Effector memory CD8-positive, alpha-beta T cell (primary cell): ENCODE measurements around the gene MAPK4.

Experiments
- ATAC-seq: fragments of 150-1000 bp; cut with Tn5 transposase; replicated peaks from 2 replicates; pipeline ENCODE4 v1.10.0; 2021; ENCODE audit warnings: mild to moderate bottlenecking, moderate library complexity
- DNase-seq, 3 experiments: peaks; one replicate each; pipeline ENCODE4 v3.0.0; 2021
- H3K27ac Mint-ChIP-seq, 2 donors: one replicate each; pipeline ENCODE4 v1.8.0; 2022; ENCODE audit warnings: mild to moderate bottlenecking in 2 of 2, mixed read lengths in 2 of 2, moderate library complexity in 2 of 2
- H3K27me3 Mint-ChIP-seq, 2 donors: one replicate each; pipeline ENCODE4 v1.8.0; 2022; ENCODE audit warnings: mixed read lengths in 2 of 2
- H3K36me3 Mint-ChIP-seq: one replicate; pipeline ENCODE4 v1.8.0; 2022; ENCODE audit warnings: mild to moderate bottlenecking, moderate library complexity, mixed read lengths; ENCODE audit not compliant: insufficient read depth
- H3K4me1 Mint-ChIP-seq, 2 donors: one replicate each; pipeline ENCODE4 v1.8.0; 2022; ENCODE audit warnings: low read depth in 2 of 2, mixed read lengths in 2 of 2
- H3K4me3 Mint-ChIP-seq, 2 donors: one replicate each; pipeline ENCODE4 v1.8.0; 2022; ENCODE audit warnings: mild to moderate bottlenecking in 2 of 2, mixed read lengths in 2 of 2, moderate library complexity in 2 of 2
- H3K9me3 Mint-ChIP-seq, 2 donors: one replicate each; pipeline ENCODE4 v1.8.0; 2022; ENCODE audit warnings: mixed read lengths in 2 of 2

MAPK4 gene

DNA sequence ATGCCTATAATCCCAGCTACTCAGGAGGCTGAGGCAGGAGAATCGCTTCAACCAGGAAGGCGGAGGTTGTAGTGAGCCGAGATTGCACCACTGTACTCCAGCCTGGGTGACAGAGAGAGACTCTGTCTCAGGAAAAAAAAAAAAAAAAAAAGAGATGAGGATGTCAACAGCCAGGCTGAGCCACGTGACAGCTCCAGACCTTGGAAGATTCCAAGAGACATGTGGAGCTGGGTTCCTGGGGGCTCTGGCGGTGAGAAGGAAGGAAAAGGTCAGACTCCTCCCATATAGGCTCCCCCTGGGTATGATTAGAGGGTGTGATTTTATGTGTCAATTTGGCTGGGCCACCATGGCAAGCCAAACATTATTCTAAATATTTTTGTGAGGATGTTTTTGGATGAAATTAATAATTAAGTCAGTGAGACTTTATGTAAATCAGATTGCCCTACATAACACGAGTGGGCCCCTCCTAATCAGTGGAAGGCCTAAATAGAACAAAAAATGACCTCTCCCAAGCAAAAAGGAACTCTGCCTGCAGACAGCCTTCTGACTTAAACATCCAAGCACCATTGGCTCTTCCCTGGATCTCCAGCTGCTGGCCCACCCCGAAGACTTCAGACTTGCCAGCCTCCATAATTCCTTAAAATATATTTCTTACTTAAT, 178.3 kb downstream of the MAPK4 start:
- Mint-ChIP-seq H3K9me3 (no peaks in the 10 kb centered on the region), H3K4me1 (no peaks in the 10 kb centered on the region), H3K27ac (peak overlapping the region in 1 of 2 donors; percentile 24), H3K4me3 (no peak overlapping the region), H3K27me3 (peaks cover 9 to 18% of the 10 kb centered on the region in 2 donors), H3K36me3 (no peaks in the 10 kb centered on the region)
- ATAC-seq, result no peak
- DNase-seq, result no peak

DNA sequence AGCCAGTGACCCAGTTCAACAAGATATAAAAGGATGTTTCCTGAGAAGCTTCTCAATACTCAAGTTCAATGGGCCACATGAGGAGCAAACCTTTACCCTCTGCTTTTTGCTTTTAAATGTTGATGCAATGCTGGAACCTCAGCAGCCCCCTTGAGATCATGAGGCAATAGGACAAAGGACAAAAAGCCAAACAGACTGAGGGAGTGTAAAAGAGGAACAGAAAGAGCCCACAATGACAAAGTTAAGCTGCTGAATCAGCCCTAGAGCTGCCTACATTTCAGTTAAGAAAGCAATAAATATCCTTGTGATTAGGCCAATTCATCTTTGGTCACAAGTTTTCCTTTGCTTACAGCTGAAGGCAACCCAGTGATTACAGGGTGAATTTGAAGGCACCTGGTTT, 183.1 kb downstream of the MAPK4 start:
- ATAC-seq, result no peak
- H3K9me3 Mint-ChIP-seq, result no peaks in the 10 kb centered on the region
- no peak overlapping the region for H3K4me3 Mint-ChIP-seq
- DNase-seq, result no peak
- H3K36me3 Mint-ChIP-seq, result no peaks in the 10 kb centered on the region
- H3K4me1 Mint-ChIP-seq, result no peaks in the 10 kb centered on the region
- H3K27ac Mint-ChIP-seq, result no peak overlapping the region
- peaks cover 16 to 26% of the 10 kb centered on the region in 2 donors for H3K27me3 Mint-ChIP-seq

DNA sequence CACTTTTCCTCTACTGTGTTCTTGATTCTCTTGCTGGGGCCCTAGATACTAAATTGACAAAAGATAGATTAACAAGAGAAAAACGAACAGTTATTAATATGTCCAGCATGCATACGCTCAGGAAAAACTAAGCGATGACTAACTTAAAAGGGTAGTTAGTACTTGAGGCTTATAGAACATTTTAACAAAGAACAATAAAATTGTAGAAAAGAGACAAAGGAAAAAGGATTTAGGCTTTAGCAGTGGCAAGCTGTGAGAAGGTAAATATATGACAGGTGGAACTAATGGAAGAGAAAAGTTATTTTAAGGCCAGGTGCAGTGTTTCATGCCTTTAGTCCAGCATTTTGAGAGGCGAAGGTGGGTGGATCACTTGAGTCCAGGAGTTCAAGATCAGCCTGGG, 184.4 kb downstream of the MAPK4 start:
- Mint-ChIP-seq H3K27ac (no peak overlapping the region), H3K27me3 (peaks cover 23 to 29% of the 10 kb centered on the region in 2 donors), H3K4me3 (no peak overlapping the region), H3K9me3 (no peaks in the 10 kb centered on the region), H3K4me1 (no peaks in the 10 kb centered on the region), H3K36me3 (no peaks in the 10 kb centered on the region)
- ATAC-seq, result no peak
- DNase-seq, result no peak

DNA sequence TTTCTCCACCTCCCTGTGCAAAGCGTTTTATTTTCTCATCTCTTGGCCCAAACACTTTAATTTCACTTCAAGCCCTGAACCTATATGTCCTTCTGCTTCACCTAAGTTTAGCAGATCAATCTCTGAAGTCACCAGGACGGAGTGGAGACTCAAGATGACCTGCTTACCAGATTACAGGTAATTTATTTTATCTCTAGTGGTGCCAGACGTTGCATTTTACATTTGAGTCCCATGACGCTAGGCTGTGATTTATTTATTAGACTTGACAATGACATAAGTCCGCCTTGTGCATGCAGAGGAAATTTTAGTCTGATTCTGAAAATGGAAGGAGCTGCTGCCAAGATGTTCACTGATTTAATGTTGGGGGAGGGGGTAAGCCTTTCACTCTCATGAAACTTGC, 186.1 kb downstream of the MAPK4 start:
- Mint-ChIP-seq H3K4me3 (no peak overlapping the region), H3K4me1 (no peaks in the 10 kb centered on the region), H3K27me3 (peaks cover 37 to 44% of the 10 kb centered on the region in 2 donors), H3K27ac (no peak overlapping the region), H3K36me3 (no peaks in the 10 kb centered on the region), H3K9me3 (no peaks in the 10 kb centered on the region)
- ATAC-seq, result no peak
- DNase-seq, result no peak

DNA sequence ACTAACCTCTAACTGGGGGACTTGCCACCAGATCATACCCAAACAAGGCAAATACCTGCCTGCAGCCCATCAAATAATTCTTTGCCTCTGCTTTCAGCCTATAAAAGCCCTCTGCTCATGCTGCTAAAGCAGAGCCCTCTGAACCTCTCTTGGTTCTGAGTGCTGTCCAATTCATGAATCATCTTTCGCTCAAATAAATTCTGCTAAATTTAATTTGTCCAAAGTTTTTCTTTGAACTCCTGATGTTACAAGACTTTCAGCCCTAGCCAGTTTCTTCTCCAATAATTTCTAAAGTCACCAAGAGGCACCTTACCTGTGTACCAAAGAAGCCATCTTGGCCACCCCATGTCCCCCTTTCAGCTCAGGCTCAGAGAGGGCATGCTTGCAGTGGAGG, 188.0 kb downstream of the MAPK4 start:
- no peak overlapping the region for H3K27ac Mint-ChIP-seq

DNA sequence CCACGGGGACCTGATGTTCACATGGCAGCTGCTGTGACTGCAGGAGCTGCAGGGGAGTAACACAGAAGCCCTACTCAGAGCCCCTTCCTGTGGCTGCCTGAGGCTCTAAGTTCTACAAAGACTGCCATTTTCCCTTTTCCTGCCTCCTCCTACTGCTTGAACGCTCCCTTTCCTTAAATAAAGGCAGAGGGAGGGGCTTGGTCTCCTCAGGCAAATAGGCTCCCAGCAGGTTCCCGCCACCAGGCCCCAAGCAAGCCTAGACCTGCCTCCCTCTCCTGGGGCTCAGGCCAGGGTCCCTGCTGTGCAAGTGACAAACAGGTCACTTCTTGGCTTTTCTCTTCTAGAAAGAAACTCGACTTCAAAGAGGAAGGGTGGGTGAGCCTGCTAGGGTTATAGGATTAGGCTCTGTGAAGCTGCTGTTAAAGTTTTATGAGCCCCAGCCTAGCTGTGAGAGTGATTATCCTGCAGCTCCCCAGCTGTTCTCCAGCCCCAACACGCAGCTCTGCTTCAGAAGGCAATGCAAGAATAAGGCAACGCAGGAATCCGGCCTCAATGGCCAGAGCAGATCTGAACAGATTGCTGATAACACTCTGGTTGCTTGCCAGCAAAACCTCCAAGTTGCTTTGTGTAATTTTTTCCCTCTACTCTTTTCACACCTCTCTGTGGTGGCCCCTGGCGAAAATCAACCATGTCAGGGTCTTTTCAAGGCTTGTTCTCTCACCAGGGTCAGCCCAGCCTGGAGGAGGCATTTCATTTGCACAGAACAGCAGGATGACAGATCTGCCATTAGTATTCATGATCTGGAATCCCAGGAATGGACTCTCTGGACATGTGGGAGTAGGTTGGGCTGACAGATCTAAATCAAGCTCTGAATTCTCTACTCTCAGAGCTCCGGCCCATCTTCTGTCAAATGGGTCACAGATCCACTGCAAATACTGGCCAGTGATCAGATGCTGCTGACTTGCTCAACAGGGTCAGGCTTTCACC, 188.6 kb downstream of the MAPK4 start:
- DNase-seq, result no peak
- Mint-ChIP-seq H3K36me3 (no peaks in the 10 kb centered on the region), H3K4me1 (no peaks in the 10 kb centered on the region), H3K4me3 (no peak overlapping the region), H3K27ac (no peak overlapping the region), H3K27me3 (peaks cover 48 to 55% of the 10 kb centered on the region in 2 donors), H3K9me3 (no peaks in the 10 kb centered on the region)
- no peak for ATAC-seq

More for the DNA sequence above, 188.0 kb downstream of the MAPK4 start:
- DNase-seq, result no peak
- no peak for ATAC-seq
- H3K36me3 Mint-ChIP-seq, result no peaks in the 10 kb centered on the region
- no peak overlapping the region for H3K4me3 Mint-ChIP-seq
- H3K27me3 Mint-ChIP-seq, result peaks cover 48 to 55% of the 10 kb centered on the region in 2 donors
- no peaks in the 10 kb centered on the region for H3K9me3 Mint-ChIP-seq
- H3K4me1 Mint-ChIP-seq, result no peaks in the 10 kb centered on the region

DNA sequence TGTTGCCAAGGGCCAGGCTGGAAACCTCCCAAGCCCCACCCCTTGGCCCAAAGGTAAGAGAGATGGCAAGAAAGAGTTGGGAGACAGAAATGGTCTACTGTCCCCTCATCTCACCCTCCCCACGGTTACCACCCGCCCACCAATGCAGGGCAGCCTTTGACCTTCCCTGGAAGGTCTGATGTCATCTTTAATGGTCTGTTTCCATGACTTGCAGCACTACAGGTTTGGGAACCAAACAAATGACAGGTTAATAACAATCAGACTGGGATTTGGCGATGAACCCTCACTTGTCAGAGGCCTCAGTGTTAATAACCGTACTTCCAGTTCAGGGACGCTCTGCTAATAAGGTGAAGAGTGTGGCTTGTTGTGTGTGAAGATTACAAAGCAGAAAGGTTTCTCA, 189.5 kb downstream of the MAPK4 start:
- H3K27ac Mint-ChIP-seq, result no peak overlapping the region
- DNase-seq, result no peak
- H3K4me1 Mint-ChIP-seq, result no peaks in the 10 kb centered on the region
- no peak overlapping the region for H3K4me3 Mint-ChIP-seq
- H3K36me3 Mint-ChIP-seq, result no peaks in the 10 kb centered on the region
- H3K27me3 Mint-ChIP-seq, result peaks cover 41 to 56% of the 10 kb centered on the region in 2 donors
- no peak for ATAC-seq
- no peaks in the 10 kb centered on the region for H3K9me3 Mint-ChIP-seq

DNA sequence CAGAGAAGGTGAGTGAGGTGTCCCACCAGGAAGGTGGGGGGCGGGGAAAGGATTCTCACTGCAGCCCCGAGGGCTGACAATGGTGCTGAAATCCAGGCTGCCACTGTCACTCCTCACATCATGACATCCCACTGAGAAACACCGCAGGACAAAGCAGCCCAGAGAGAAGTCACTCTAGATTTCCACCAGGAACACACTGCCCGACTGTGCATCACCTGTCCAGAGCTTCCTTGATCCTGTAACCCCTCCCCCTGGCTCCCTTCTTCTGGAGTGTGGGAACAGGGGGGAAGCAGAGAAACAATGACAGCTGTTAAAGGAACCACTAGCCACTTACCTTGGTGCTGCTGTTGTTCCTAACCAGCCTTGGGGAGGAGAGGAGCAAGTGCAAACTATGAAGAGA, 190.1 kb downstream of the MAPK4 start:
- no peaks in the 10 kb centered on the region for H3K36me3 Mint-ChIP-seq
- DNase-seq, result no peak
- H3K4me3 Mint-ChIP-seq, result no peak overlapping the region
- H3K9me3 Mint-ChIP-seq, result no peaks in the 10 kb centered on the region
- H3K27me3 Mint-ChIP-seq, result peaks cover 43 to 61% of the 10 kb centered on the region in 2 donors
- H3K4me1 Mint-ChIP-seq, result no peaks in the 10 kb centered on the region
- ATAC-seq, result no peak
- H3K27ac Mint-ChIP-seq, result no peak overlapping the region

DNA sequence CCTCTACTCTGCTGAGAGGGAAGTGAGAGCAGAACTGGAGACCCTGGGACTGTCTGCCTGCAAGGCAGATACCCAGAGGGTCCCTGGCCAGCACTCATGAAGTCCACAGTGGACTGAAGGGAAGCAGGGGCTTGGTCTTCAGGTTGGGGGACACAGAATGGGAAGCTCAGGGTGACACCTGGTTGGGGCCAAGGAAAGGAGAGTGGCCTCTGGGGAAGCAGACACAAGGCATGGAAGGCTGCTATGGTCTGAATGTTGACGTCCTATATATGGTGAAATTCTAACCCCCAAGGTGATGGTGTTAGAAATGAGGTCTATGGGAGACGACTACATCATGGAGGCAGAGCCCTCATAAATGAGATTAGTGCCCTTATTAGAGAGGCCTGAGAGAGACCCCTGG, 190.7 kb downstream of the MAPK4 start:
- Mint-ChIP-seq H3K4me1 (no peaks in the 10 kb centered on the region), H3K9me3 (no peaks in the 10 kb centered on the region), H3K27ac (no peak overlapping the region), H3K36me3 (no peaks in the 10 kb centered on the region), H3K4me3 (no peak overlapping the region), H3K27me3 (peaks cover 46 to 64% of the 10 kb centered on the region in 2 donors)
- ATAC-seq (no peak), DNase-seq (no peak)

DNA sequence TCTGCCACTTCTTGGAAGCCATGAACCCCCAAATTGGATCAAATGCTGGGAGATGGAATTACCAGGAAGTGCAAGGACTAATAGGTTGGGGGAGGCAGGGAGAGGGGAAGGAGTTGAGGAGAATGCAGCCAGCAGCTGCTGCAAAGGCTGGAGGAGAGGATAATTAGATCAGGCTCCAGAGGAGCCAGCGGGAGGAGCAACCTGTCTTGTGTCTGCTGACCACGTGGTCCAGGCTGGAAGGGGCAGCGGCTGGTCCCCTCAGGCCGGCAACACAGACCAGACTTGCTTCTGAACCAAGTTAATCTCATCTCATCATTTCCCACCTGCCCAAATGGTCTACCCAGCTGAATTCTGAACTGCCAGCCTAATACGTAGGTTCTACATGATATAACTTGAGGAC, 191.6 kb downstream of the MAPK4 start:
- H3K4me3 Mint-ChIP-seq, result no peak overlapping the region
- no peaks in the 10 kb centered on the region for H3K36me3 Mint-ChIP-seq
- no peak overlapping the region for H3K27ac Mint-ChIP-seq
- ATAC-seq, result no peak
- no peak for DNase-seq
- H3K27me3 Mint-ChIP-seq, result peaks cover 51 to 64% of the 10 kb centered on the region in 2 donors
- no peaks in the 10 kb centered on the region for H3K4me1 Mint-ChIP-seq
- H3K9me3 Mint-ChIP-seq, result no peaks in the 10 kb centered on the region

DNA sequence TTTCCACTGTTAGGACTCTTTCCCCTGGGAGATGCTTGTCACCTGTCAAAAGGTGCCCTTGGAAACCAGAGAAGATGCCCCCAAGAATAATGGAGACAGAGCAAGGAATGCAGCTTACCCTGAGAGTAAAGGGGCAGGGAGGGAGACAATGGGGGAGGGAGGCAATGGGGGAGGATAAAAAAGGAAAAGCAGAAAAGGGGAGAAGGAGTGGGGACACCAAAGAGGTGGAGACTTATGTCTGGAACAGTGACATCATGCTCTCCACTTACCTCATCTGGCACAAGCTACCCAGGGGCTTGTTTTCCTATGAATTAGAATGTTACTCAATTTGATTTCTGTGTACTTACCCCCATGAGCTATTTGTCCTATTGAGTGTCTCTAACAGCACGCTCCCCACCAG, 192.1 kb downstream of the MAPK4 start:
- no peaks in the 10 kb centered on the region for H3K36me3 Mint-ChIP-seq
- no peak overlapping the region for H3K27ac Mint-ChIP-seq
- no peak overlapping the region for H3K4me3 Mint-ChIP-seq
- H3K9me3 Mint-ChIP-seq, result no peaks in the 10 kb centered on the region
- ATAC-seq (no peak), DNase-seq (no peak)
- peaks cover 51 to 64% of the 10 kb centered on the region in 2 donors for H3K27me3 Mint-ChIP-seq
- no peaks in the 10 kb centered on the region for H3K4me1 Mint-ChIP-seq

DNA sequence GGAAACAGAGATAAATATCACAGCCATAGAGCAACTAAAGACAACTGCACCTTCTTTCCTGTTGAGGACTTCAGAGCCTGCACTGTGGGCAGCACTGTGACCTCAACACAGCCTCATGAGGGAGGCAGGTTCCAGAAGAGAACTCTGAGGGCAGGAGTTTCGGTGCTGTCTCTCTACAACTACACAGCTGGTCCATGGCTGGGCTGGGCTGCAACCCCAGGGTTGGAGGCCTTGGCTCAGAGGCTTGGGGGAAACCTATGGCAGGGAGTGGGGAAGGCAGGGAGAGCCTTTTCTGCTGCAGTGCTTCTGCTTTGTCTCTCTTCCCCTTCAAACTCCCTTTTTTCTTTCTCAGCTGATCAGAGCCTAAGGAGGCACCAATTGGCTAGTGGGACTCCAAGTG, 193.4 kb downstream of the MAPK4 start:
- ATAC-seq, result no peak
- Mint-ChIP-seq H3K9me3 (no peaks in the 10 kb centered on the region), H3K27me3 (peaks cover 60 to 69% of the 10 kb centered on the region in 2 donors), H3K36me3 (no peaks in the 10 kb centered on the region), H3K4me3 (no peak overlapping the region), H3K27ac (no peak overlapping the region), H3K4me1 (no peaks in the 10 kb centered on the region)
- no peak for DNase-seq

DNA sequence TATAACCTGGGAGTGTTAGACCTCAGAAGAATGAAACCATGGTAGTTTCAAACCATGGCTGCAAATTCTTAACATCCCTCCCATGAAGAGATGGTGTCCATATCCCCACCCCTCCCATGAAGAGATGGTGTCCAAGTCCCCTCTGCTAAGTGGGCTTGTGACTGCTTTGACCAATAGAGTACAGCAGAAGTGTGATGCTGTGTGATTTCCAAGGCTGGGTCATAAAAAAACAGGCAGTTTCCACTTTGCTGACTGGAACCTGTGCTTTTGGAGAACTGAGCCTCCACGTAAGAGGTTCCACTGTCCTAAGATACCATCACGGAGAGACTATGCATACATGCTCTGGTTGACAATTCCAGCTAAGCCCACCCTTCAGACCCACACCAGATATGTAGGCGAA, 194.4 kb downstream of the MAPK4 start:
- H3K9me3 Mint-ChIP-seq, result no peaks in the 10 kb centered on the region
- DNase-seq, result no peak
- no peak overlapping the region for H3K27ac Mint-ChIP-seq
- no peaks in the 10 kb centered on the region for H3K4me1 Mint-ChIP-seq
- ATAC-seq, result no peak
- no peaks in the 10 kb centered on the region for H3K36me3 Mint-ChIP-seq
- H3K4me3 Mint-ChIP-seq, result no peak overlapping the region
- H3K27me3 Mint-ChIP-seq, result peaks cover 60% of the 10 kb centered on the region in 2 donors

DNA sequence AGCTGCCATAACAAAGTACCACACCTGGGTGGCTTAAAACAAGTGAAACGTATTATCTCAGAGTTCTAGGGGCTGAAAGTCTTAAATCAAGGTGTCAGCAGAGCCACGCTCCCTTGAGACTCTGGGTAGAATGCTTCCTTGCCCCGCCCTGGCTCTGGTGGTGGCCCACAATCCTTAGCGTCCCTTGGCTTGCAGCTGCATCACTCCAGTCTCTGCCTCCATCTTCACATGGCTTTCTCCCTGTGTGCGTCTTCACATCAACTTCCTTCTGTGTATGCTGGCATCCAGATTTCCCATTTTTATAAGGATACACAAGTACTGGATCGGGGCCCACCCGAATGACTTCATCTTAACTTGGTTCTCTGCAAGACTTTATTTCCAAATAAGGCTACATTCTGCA, 197.5 kb downstream of the MAPK4 start:
- Mint-ChIP-seq H3K4me3 (no peak overlapping the region), H3K36me3 (no peaks in the 10 kb centered on the region), H3K4me1 (no peaks in the 10 kb centered on the region), H3K27ac (no peak overlapping the region), H3K9me3 (no peaks in the 10 kb centered on the region), H3K27me3 (peaks cover 45% of the 10 kb centered on the region in 2 donors)
- no peak for DNase-seq
- ATAC-seq, result no peak
